Occipital lobe (tissue), 2 donors: ENCODE data around the gene P4HTM. TPM values are rescaled to one million over a fixed set of nuclear protein-coding genes. Genes with fewer than 3 reads are reported as not detected.
"Not testable (repeated sequence)": the region's sequence is repeated elsewhere in the genome, so short reads cannot be mapped to it uniquely, and the experiment has no call there.

ENCODE experiments used
- DNase-seq: peaks from one replicate; lab custom pipeline; 2025; lab: John Stamatoyannopoulos, UW
- total RNA-seq: library from RNA; depleted of rRNA; stranded (reverse); fragments of >200 nt; gene quantifications from one replicate; pipeline ENCODE4 v1.2.3, GENCODE V29; 2014

Gene P4HTM
- total RNA-seq, 1 donor from 2014 or later = 53.0 TPM

GRCh38 chr3:49008627-49009026 is 18.6 kb downstream of the P4HTM start:
- DNase-seq = not testable (repeated sequence)

- DNase-seq = no peak
Observed at GRCh38 chr3:49009396-49009795, 19.4 kb downstream of the P4HTM start.

GRCh38 chr3:49012441-49013017 is 22.5 kb downstream of the P4HTM start:
- DNase-seq = no peak

- DNase-seq = no peak
Observed at GRCh38 chr3:49013113-49013737, 23.2 kb downstream of the P4HTM start.

GRCh38 chr3:49013738-49014660 is 24.0 kb downstream of the P4HTM start:
- no peak for DNase-seq

GRCh38 chr3:49015072-49015471 is 25.0 kb downstream of the P4HTM start:
- DNase-seq = no peak

- no peak for DNase-seq
Observed at GRCh38 chr3:49015765-49016164, 25.7 kb downstream of the P4HTM start.

GRCh38 chr3:49016414-49017228 is 26.6 kb downstream of the P4HTM start:
- DNase-seq = no peak

- no peak for DNase-seq
Observed at GRCh38 chr3:49017229-49017970, 27.4 kb downstream of the P4HTM start.

GRCh38 chr3:49017971-49018706 is 28.1 kb downstream of the P4HTM start, which contains the start of gene DALRD3:
TSS of gene DALRD3 (minus strand) at chr3:49018580. CDS start at chr3:49018564, 16 bp downstream.
- DNase-seq = peak; percentile 63

GRCh38 chr3:49018707-49019006 is 28.6 kb downstream of the P4HTM start:
- DNase-seq = no peak

- no peak for DNase-seq
Observed at GRCh38 chr3:49019941-49020329, 29.9 kb downstream of the P4HTM start.

- DNase-seq = no peak
Observed at GRCh38 chr3:49020330-49021212, 30.5 kb downstream of the P4HTM start.

- peak; percentile 95 for DNase-seq
Observed at GRCh38 chr3:49021213-49021812, 31.3 kb downstream of the P4HTM start.

GRCh38 chr3:49021813-49022687 is 32.0 kb downstream of the P4HTM start, which contains the start of gene NDUFAF3:
TSS of gene NDUFAF3 (plus strand) at chr3:49022121. CDS start at chr3:49022145, 24 bp downstream.
- DNase-seq = peak; percentile 81

GRCh38 chr3:49022688-49023171 is 32.7 kb downstream of the P4HTM start:
- DNase-seq = no peak

GRCh38 chr3:49023775-49024174 is 33.7 kb downstream of the P4HTM start:
- DNase-seq = no peak
